ENCODE results near the gene CPTP.

Gene CPTP

DNA sequence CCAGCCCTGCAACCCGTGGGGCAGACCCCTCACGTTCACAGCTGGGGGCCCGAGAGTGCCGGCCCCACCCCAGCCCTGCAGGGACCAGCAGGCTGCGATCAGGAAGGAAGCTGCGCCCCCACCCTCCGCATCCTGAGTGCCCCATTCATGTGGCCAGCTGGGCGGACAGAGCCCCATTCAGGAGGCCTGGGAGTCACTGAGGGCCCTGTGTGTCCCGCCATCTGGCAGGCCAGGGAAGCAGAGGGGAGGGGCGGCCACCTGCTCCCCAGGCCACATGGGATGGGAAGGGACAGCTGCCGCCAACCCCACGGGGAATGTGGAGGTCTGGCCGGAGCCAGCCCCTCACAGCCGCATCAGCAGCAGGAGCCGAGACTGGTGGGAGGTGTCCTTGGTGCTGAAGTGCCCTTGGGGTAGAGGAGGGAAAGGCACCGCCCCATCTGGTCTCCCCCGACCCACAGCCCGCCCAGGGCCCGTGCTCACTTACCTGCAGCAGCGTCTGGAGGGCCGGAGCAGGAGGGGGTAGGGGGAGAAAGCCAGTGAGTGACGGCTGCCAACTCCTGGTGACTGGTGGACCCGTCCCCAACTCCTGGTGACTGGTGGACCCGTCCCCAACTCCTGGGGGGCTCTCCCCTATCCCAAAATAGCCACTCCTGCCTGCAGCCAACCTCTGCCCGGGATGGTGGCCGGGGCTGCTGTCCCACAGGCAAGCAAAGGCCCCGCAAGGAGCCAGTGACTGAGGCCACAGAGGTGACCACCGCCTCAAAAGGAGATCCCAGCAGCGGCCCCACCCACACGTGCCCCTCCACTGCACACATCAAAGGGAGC is 25.5 kb upstream of the CPTP start:
- H3K4me3 ChIP-seq (IDR thresholded peaks at IDR 0.05; ENCODE audit: insufficient read depth, low read depth, low read length): no peak overlapping the region
- no peaks in the 10 kb centered on the region for H3K4me1 ChIP-seq (ENCODE audit: low read depth, poor library complexity, severe bottlenecking)
- no peaks in the 10 kb centered on the region for H3K27me3 ChIP-seq (ENCODE audit: insufficient read depth, low read depth)
- H3K27ac ChIP-seq: no peak overlapping the region
- H3K4me2 ChIP-seq: no peak overlapping the region
- no peaks in the 10 kb centered on the region for H3K79me2 ChIP-seq (ENCODE audit: insufficient read depth, low read depth)
- H2AFZ ChIP-seq (ENCODE audit: low read depth): no peak overlapping the region
- no peaks in the 10 kb centered on the region for H3K36me3 ChIP-seq (ENCODE audit: insufficient read depth)
- no peak overlapping the region for H3K9ac ChIP-seq
- no peaks in the 10 kb centered on the region; the same call in 1 of the 2 replicates for H4K20me1 ChIP-seq (ENCODE audit: insufficient read depth)
- TF ChIP-seq, protein P1, sequence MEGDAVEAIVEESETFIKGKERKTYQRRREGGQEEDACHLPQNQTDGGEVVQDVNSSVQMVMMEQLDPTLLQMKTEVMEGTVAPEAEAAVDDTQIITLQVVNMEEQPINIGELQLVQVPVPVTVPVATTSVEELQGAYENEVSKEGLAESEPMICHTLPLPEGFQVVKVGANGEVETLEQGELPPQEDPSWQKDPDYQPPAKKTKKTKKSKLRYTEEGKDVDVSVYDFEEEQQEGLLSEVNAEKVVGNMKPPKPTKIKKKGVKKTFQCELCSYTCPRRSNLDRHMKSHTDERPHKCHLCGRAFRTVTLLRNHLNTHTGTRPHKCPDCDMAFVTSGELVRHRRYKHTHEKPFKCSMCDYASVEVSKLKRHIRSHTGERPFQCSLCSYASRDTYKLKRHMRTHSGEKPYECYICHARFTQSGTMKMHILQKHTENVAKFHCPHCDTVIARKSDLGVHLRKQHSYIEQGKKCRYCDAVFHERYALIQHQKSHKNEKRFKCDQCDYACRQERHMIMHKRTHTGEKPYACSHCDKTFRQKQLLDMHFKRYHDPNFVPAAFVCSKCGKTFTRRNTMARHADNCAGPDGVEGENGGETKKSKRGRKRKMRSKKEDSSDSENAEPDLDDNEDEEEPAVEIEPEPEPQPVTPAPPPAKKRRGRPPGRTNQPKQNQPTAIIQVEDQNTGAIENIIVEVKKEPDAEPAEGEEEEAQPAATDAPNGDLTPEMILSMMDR (conservative IDR thresholded peaks at IDR 0.05; ENCODE audit: low read depth, low read length): no peak

DNA sequence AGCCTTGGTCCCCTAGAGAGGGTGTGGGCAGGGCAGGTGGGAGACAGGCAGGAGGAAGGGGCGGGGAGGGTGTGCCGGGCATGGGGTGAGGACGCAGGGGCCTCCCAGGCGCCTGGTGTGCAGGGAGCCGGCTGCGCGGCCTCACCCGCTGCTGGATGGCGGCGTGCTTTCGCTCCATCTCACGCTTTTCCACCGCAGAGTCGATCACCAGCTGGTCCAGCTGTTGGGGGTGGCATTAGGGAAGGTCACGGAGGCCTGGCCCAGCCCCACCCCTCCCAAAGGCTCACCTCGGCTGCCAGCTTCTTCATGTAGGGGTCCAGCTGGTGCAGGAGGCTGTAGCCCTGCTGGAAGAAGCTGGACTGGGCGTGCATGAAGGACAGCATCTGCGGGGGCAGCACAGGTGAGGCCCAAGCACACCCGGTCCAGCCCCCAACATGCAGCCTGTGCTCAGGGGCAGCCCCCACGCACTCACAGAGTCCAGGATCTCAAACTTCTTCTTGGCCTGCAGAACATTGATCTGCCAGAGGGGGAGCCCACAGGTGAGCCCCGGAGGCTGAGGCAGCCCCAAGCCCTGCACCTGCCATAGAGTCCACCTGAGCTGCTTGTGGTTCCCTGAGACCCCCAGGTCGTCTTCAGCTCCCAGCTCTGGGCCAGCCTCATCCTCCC is 24.8 kb upstream of the CPTP start:
- H3K27ac ChIP-seq: no peak overlapping the region
- H3K79me2 ChIP-seq (ENCODE audit: insufficient read depth, low read depth): peaks cover 5% of the 10 kb centered on the region
- peaks cover 5% of the 10 kb centered on the region for H3K4me1 ChIP-seq (ENCODE audit: low read depth, poor library complexity, severe bottlenecking)
- no peak overlapping the region for H3K4me2 ChIP-seq
- no peak overlapping the region for H3K9ac ChIP-seq
- no peaks in the 10 kb centered on the region for H3K36me3 ChIP-seq (ENCODE audit: insufficient read depth)
- TF ChIP-seq, protein P1 (conservative IDR thresholded peaks at IDR 0.05; ENCODE audit: low read depth, low read length): peak; percentile 69
- H3K4me3 ChIP-seq (IDR thresholded peaks at IDR 0.05; ENCODE audit: insufficient read depth, low read depth, low read length): no peak overlapping the region
- no peaks in the 10 kb centered on the region for H3K27me3 ChIP-seq (ENCODE audit: insufficient read depth, low read depth)
- no peaks in the 10 kb centered on the region; the same call in 1 of the 2 replicates for H4K20me1 ChIP-seq (ENCODE audit: insufficient read depth)
- H2AFZ ChIP-seq (ENCODE audit: low read depth): no peak overlapping the region

DNA sequence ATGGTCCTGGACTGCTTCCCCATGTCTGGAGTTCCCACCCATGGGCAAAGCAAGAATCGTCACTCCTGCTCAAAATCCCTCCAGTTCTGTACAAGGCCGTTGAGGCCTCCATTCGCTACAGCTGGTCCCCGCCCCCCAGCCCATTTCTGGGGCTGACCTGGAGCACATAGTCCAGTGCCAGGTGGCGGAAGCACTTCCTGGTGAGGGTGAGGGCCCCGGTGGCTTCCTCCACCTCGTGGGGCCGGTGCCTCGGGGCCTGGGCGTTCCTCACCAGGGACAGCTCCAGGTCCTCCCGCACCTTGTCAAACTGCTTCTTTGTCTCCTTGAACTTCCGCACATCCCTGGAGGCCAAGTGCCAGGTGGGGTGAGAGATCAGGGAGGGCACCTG is 24.3 kb upstream of the CPTP start:
- Histone ChIP-seq H3K79me2 (ENCODE audit: insufficient read depth, low read depth) (peaks cover 8% of the 10 kb centered on the region), H3K9ac (no peak overlapping the region), H3K4me3 (IDR thresholded peaks at IDR 0.05; ENCODE audit: insufficient read depth, low read depth, low read length) (no peak overlapping the region), H3K27me3 (ENCODE audit: insufficient read depth, low read depth) (no peaks in the 10 kb centered on the region), H3K4me2 (no peak overlapping the region), H4K20me1 (ENCODE audit: insufficient read depth) (no peaks in the 10 kb centered on the region; the same call in 1 of the 2 replicates), H3K27ac (no peak overlapping the region), H3K4me1 (ENCODE audit: low read depth, poor library complexity, severe bottlenecking) (peaks cover 10% of the 10 kb centered on the region), H3K36me3 (ENCODE audit: insufficient read depth) (no peaks in the 10 kb centered on the region), H2AFZ (ENCODE audit: low read depth) (no peak overlapping the region)
- TF ChIP-seq, protein P1 (conservative IDR thresholded peaks at IDR 0.05; ENCODE audit: low read depth, low read length): peak; percentile 30; the same call in 1 of the 2 replicates

GRCh38 chr1:1302006-1302430 is 22.6 kb upstream of the CPTP start:
- peaks cover 20% of the 10 kb centered on the region for H3K79me2 ChIP-seq (ENCODE audit: insufficient read depth, low read depth)
- H3K4me1 ChIP-seq (ENCODE audit: low read depth, poor library complexity, severe bottlenecking): peaks cover 17% of the 10 kb centered on the region
- no peaks in the 10 kb centered on the region for H3K36me3 ChIP-seq (ENCODE audit: insufficient read depth)
- H3K9ac ChIP-seq: no peak overlapping the region
- no peaks in the 10 kb centered on the region for H3K27me3 ChIP-seq (ENCODE audit: insufficient read depth, low read depth)
- H4K20me1 ChIP-seq (ENCODE audit: insufficient read depth): no peaks in the 10 kb centered on the region; the same call in 1 of the 2 replicates
- no peak overlapping the region for H3K27ac ChIP-seq
- H3K4me2 ChIP-seq: no peak overlapping the region
- no peak overlapping the region for H2AFZ ChIP-seq (ENCODE audit: low read depth)
- H3K4me3 ChIP-seq (IDR thresholded peaks at IDR 0.05; ENCODE audit: insufficient read depth, low read depth, low read length): no peak overlapping the region
- TF ChIP-seq, protein P1 (conservative IDR thresholded peaks at IDR 0.05; ENCODE audit: low read depth, low read length): peak; percentile 53

Data from KMS-11 (cell line).